ENCODE data around the gene NUCKS1. TPM values are rescaled to one million over a fixed set of nuclear protein-coding genes. Genes with fewer than 3 reads are reported as not detected.
A peak's percentile ranks its signal among the peaks of the same experiment; 100 is the strongest.

Gene NUCKS1
- total and polyA plus RNA-seq, 2 of the 13 experiments (the other 11 are each of a cell fraction or from before 2014, with no cell fraction given) = 35.5 to 117 TPM

- TF ChIP-seq ZNF407 (CRISPR knock-in tag; IDR thresholded peaks at IDR 0.05; ENCODE audit: not compliant biosample characterization) (peak; percentile 22), ERF (CRISPR knock-in tag; IDR thresholded peaks at IDR 0.05) (no peak), ARNTL (CRISPR knock-in tag; IDR thresholded peaks at IDR 0.05) (peak; percentile 25; the same call in 1 of the 2 replicates), MYNN (CRISPR knock-in tag; IDR thresholded peaks at IDR 0.05; ENCODE audit: low read depth) (no peak), MXD1 (CRISPR knock-in tag; IDR thresholded peaks at IDR 0.05) (0 out of 2 replicates have a peak, but pooled peaks have one; percentile 37), SUZ12 (IDR thresholded peaks at IDR 0.05; ENCODE audit: low read depth, low read length) (peak; percentile 96), NFE2L2 (IDR thresholded peaks at IDR 0.05; ENCODE audit: low read length) (0 out of 2 replicates have a peak, but pooled peaks have one; percentile 3), GATAD1 (CRISPR knock-in tag; IDR thresholded peaks at IDR 0.05) (peak; percentile 49; the same call in 1 of the 2 replicates), ZFX (CRISPR knock-in tag; IDR thresholded peaks at IDR 0.05; ENCODE audit: low read depth) (0 out of 2 replicates have a peak, but pooled peaks have one; percentile 16), ZNF451 (CRISPR knock-in tag; IDR thresholded peaks at IDR 0.05) (no peak; the same call in 1 of the 2 replicates), ARID2 (CRISPR knock-in tag; IDR thresholded peaks at IDR 0.05; ENCODE audit: borderline replicate concordance) (no peak), ETV5 (CRISPR knock-in tag; IDR thresholded peaks at IDR 0.05; ENCODE audit: borderline replicate concordance) (peak; percentile 14; the same call in 1 of the 2 replicates), ZNF333 (CRISPR knock-in tag; IDR thresholded peaks at IDR 0.05; ENCODE audit: borderline replicate concordance) (peak; percentile 33; the same call in 1 of the 2 replicates), ZNF138 (CRISPR knock-in tag; IDR thresholded peaks at IDR 0.05; ENCODE audit: low read depth) (no peak), ARID4A (CRISPR knock-in tag; IDR thresholded peaks at IDR 0.05; ENCODE audit: borderline replicate concordance) (peak; percentile 50; the same call in 1 of the 2 replicates), PAWR (CRISPR knock-in tag; IDR thresholded peaks at IDR 0.05; ENCODE audit: borderline replicate concordance) (no peak)
These were observed 25.2 kb upstream of the NUCKS1 start, which contains the start of gene RAB29 (continued) for GRCh38 chr1:205775015-205775716.

Measured in HepG2 (cell line).